ENCODE measurements around the gene OPN1LW. TPM values are rescaled to one million over a fixed set of nuclear protein-coding genes. Genes with fewer than 3 reads are reported as not detected.

Gene OPN1LW
- total RNA-seq, 1 experiment from 2014 or later, result not detected

DNA sequence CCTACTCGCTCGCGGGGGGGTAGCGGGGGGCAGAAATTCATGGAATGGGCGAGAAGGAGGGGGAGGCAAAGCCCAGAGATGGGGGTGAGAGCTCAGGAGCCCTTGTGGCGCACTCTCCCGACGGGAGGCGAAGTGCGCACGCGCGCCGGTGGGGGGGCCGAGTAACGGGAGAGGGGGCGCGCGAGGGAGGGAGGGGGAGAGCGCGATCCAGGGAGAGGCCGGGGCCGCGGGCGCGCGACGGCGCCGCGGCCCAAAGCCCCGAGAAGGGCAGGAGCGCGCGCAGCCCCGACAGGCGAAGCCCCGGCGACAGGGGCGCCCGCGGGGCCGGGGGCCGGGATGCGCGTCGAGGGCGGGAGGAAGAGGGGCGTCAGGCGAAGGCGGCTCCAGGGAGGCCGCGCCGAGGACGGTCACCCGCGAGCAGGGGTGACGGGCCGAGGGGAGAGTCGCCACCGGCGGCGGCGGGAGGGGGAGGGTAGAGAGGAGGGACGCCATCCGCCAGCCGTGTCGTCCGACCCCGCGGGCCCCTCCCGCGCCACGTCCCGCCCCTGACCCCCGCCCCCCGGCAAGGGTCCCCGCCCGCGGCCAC lies 46.9 kb upstream of the OPN1LW start:
- DNase-seq, result peak; percentile 59 to 69
- H3K36me3 Mint-ChIP-seq (ENCODE audit: insufficient read depth, unreplicated experiment), result no peaks in the 10 kb centered on the region
- H3K9me3 ChIP-seq, result no peaks in the 10 kb centered on the region
- H3K4me1 ChIP-seq, result peaks cover 11% of the 10 kb centered on the region; the same call in 1 of the 2 replicates
- H3K4me1 Mint-ChIP-seq (ENCODE audit: low read depth, unreplicated experiment), result no peaks in the 10 kb centered on the region
- H3K27ac Mint-ChIP-seq (ENCODE audit: unreplicated experiment), result no peak overlapping the region
- POLR2A ChIA-PET, result interaction anchor here (0.6 kb wide), 1 partner anchor 126 kb away, joined by 3 read pairs; no protein-coding TSS in a partner anchor
- no peak for TF ChIP-seq CTCF (IDR thresholded peaks at IDR 0.05; ENCODE audit: insufficient read depth in 1 of 2, low read depth in 1 of 2, low read length in 1 of 2, severe bottlenecking in 1 of 2, unreplicated experiment in 1 of 2)
- CTCF ChIA-PET, result interaction anchor here (0.6 kb wide), 1 partner anchor 38 kb away, joined by 3 read pairs; no protein-coding TSS in a partner anchor
- H3K27me3 Mint-ChIP-seq (ENCODE audit: insufficient read depth, unreplicated experiment), result peaks cover 6% of the 10 kb centered on the region
- H3K27me3 ChIP-seq (replicated peaks; ENCODE audit: control insufficient read depth, insufficient read depth, low read length), result no peaks in the 10 kb centered on the region
- intact Hi-C loops (cut with micrococcal nuclease; ENCODE audit: unreplicated experiment), result no loop called here
- no peaks in the 10 kb centered on the region for H3K36me3 ChIP-seq (ENCODE audit: control insufficient read depth, insufficient read depth, low read length)
- peak overlapping the region; percentile 73 for H3K4me3 Mint-ChIP-seq (ENCODE audit: unreplicated experiment)
- no TSS peak for BruUV-seq (replicated peaks)
- H3K9me3 Mint-ChIP-seq (ENCODE audit: unreplicated experiment), result no peaks in the 10 kb centered on the region
- H3K4me3 ChIP-seq (ENCODE audit: low read depth, low read length), result peak overlapping the region; percentile 70

GRCh38 chrX:154097589-154098541 lies 46.2 kb upstream of the OPN1LW start, which contains the start of gene MECP2:
TSS of gene MECP2 (minus strand) at chrX:154097717.
- intact Hi-C loops (cut with micrococcal nuclease; ENCODE audit: unreplicated experiment), result no loop called here
- peak within 1 kb of the TSS; percentile 50 for H3K27ac Mint-ChIP-seq (ENCODE audit: unreplicated experiment)

More at GRCh38 chrX:154097589-154098541, 46.2 kb upstream of the OPN1LW start, which contains the start of gene MECP2:
- Histone ChIP-seq H3K27me3 (replicated peaks; ENCODE audit: control insufficient read depth, insufficient read depth, low read length) (no peaks in the 10 kb centered on the region), H3K4me3 (ENCODE audit: low read depth, low read length) (peak within 1 kb of the TSS; percentile 70), H3K4me1 (peaks cover 7% of the 10 kb centered on the region; the same call in 1 of the 2 replicates), H3K9me3 (no peaks in the 10 kb centered on the region), H3K36me3 (ENCODE audit: control insufficient read depth, insufficient read depth, low read length) (no peaks in the 10 kb centered on the region)
- BruUV-seq (replicated peaks), result no TSS peak
- Mint-ChIP-seq H3K4me3 (ENCODE audit: unreplicated experiment) (peak within 1 kb of the TSS; percentile 73), H3K27me3 (ENCODE audit: insufficient read depth, unreplicated experiment) (peaks cover 6% of the 10 kb centered on the region), H3K4me1 (ENCODE audit: low read depth, unreplicated experiment) (no peaks in the 10 kb centered on the region), H3K36me3 (ENCODE audit: insufficient read depth, unreplicated experiment) (no peaks in the 10 kb centered on the region), H3K9me3 (ENCODE audit: unreplicated experiment) (no peaks in the 10 kb centered on the region)
- ChIA-PET CTCF (no interaction called here), POLR2A (no interaction called here)
- peak; percentile 92 to 93 for DNase-seq
- TF ChIP-seq CTCF (IDR thresholded peaks at IDR 0.05; ENCODE audit: insufficient read depth in 1 of 2, low read depth in 1 of 2, low read length in 1 of 2, severe bottlenecking in 1 of 2, unreplicated experiment in 1 of 2), result no peak

Measured in Caco-2 (cell line).